HG03039 (cell line): ENCODE results near the gene SRCIN1.

ENCODE experiments used
- ATAC-seq: cut with Tn5 transposase; IDR thresholded peaks from one replicate; pipeline ENCODE4 v1.9.1; 2021; ENCODE audit warnings: mild to moderate bottlenecking, moderate library complexity; ENCODE audit not compliant: unreplicated experiment

Gene SRCIN1

GRCh38 chr17:38564254-38564837 is 41.4 kb downstream of the SRCIN1 start:
- ATAC-seq = no peak

- ATAC-seq = no peak
Observed at GRCh38 chr17:38563362-38564253, 42.1 kb downstream of the SRCIN1 start.

- ATAC-seq = no peak
Observed at GRCh38 chr17:38562903-38563302, 42.8 kb downstream of the SRCIN1 start.

- ATAC-seq = no peak
Observed at GRCh38 chr17:38562215-38562569, 43.6 kb downstream of the SRCIN1 start.

GRCh38 chr17:38561416-38562214 is 44.1 kb downstream of the SRCIN1 start:
- no peak for ATAC-seq

- ATAC-seq = no peak
Observed at GRCh38 chr17:38560503-38561318, 45.0 kb downstream of the SRCIN1 start.

GRCh38 chr17:38559880-38560230 is 45.9 kb downstream of the SRCIN1 start:
- no peak for ATAC-seq

GRCh38 chr17:38559051-38559879 is 46.5 kb downstream of the SRCIN1 start:
- ATAC-seq = peak; percentile 52

- ATAC-seq = no peak
Observed at GRCh38 chr17:38558728-38559050, 47.1 kb downstream of the SRCIN1 start.

- peak; percentile 69 for ATAC-seq
Observed at GRCh38 chr17:38557836-38558727, 47.7 kb downstream of the SRCIN1 start.

- no peak for ATAC-seq
Observed at GRCh38 chr17:38557396-38557795, 48.4 kb downstream of the SRCIN1 start.

- ATAC-seq = no peak
Observed at GRCh38 chr17:38556239-38556638, 49.5 kb downstream of the SRCIN1 start.

- no peak for ATAC-seq
Observed at GRCh38 chr17:38554430-38555350, 51.1 kb downstream of the SRCIN1 start.

GRCh38 chr17:38552343-38552742 is 53.4 kb downstream of the SRCIN1 start:
- no peak for ATAC-seq

- ATAC-seq = no peak
Observed at GRCh38 chr17:38551121-38551520, 54.6 kb downstream of the SRCIN1 start.

GRCh38 chr17:38550661-38551060 is 55.1 kb downstream of the SRCIN1 start:
- no peak for ATAC-seq

GRCh38 chr17:38549285-38549684 is 56.5 kb downstream of the SRCIN1 start:
- no peak for ATAC-seq

- ATAC-seq = no peak
Observed at GRCh38 chr17:38547444-38547843, 58.3 kb downstream of the SRCIN1 start.
